Superior temporal gyrus (tissue), 1 donor: ENCODE results near the gene CLIC6.
"Not testable (repeated sequence)": the region's sequence is repeated elsewhere in the genome, so short reads cannot be mapped to it uniquely, and the experiment has no call there.

Experiments used
- DNase-seq: peaks from one replicate; pipeline ENCODE4 v3.0.0-alpha.2; 2016; ENCODE audit errors: extremely low spot score

The CLIC6 gene

GRCh38 chr21:34692458-34693020, 23.7 kb downstream of the CLIC6 start:
- no peak for DNase-seq

DNA sequence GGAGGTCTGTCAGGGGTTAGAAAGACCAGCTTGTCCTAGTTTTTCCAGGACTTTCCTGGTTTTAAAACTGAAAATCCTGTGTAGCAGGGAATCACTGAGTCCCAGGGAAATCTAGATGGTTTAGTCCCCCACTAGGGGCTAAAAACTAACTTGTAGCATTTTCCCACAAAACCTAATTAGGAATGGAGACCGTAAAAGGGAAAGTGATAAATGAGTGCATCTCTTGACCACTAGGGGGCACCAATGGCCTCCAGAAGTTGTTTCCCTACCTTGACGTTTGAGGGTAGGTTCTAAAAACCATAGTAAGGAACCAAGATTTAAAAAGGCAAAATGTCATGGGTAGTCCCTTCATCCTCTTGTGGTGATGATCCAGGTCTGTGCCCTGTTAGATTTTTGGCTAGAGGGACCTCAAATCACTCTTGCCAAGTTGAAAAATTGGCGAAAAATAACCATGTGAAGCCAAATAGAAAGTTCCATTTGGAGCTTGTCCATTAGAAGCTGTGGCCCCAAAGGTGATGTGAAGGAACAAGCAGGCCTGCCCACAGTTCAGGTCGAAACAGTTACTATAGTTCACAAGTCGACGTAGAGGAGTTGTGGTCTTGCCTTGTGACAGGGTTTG, 24.5 kb downstream of the CLIC6 start:
- DNase-seq, result peak; percentile 72

DNA sequence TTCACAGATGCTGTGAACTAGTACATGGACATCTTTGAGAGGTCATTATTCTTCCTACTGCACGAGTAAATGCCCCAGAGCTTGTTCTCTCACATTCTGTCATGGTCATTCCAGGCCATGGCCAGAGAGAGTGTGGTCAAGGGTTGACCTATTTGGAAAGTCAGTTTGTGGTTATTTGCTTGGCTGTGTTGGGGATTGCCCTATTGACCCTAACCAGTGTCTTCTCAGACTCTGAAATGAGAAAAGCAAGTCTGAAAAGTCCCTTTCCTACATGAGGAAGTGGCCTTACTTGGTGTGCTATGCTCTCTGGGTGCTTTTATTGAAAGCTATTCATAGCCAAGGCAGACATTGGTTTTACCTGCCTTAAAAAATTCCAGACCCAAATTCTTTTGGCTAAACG, 26.6 kb downstream of the CLIC6 start:
- no peak for DNase-seq

GRCh38 chr21:34696121-34696520, 27.3 kb downstream of the CLIC6 start:
- no peak for DNase-seq

DNA sequence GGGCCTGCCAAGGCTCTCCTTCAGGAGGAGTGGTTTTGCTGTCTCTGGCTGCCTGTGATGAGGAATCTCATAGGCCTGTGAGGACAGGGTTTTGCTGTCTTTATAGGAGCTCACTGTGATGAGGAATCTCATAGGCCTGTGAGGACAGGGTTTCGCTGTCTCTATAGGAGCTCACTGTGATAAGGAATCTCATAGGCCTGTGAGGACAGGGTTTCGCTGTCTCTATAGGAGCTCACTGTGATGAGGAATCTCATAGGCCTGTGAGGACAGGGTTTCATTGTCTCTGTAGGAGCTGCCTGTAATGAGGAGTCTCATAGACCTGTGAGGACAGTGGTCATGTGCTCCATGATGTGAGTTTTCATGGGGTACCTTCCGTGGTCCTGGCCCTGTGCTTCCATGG, 29.0 kb downstream of the CLIC6 start:
- no peak for DNase-seq

GRCh38 chr21:34698270-34699015, 29.6 kb downstream of the CLIC6 start:
- DNase-seq, result no peak

GRCh38 chr21:34700605-34701004, 31.8 kb downstream of the CLIC6 start:
- no peak for DNase-seq

DNA sequence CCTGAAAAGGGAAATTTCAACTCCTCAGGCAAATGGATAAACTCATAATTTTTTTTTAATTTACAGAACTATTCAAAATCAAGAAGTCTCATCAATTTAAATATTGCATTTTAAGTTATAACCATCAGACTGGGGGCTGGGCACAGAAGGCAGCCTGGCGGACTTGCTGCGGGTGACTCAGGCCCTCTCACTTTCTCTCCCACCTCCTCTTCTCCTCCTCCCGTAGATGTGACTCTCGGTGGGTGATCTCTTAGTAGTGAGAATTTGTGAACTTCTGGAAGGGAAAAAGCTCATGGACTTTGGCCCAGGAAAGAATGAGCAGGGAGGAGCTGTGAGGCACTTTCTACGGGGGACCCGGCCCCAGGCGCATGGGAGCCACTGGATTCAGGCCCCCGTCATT, 32.9 kb downstream of the CLIC6 start:
- DNase-seq, result no peak

GRCh38 chr21:34702341-34703170, 33.8 kb downstream of the CLIC6 start:
- DNase-seq, result no peak

DNA sequence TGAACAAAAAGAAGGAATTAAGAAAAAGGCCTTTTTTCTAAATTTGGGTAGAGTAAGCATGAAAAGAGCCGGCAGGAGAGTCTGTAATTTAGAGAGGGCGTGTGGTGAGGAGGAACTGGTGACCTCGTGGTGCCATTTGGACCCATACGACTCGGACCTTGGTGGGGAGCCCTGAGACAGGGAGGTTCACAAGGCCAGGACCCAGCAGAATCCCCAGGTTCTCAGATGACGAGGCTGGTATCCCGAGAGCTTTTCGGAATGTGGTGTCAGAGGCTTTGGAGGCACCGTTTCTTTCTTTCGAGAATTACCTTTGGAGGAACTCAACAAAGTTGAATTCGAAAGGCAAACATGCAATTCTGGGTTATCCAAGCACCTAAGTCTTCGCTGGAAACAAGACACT, 34.8 kb downstream of the CLIC6 start:
- no peak for DNase-seq

DNA sequence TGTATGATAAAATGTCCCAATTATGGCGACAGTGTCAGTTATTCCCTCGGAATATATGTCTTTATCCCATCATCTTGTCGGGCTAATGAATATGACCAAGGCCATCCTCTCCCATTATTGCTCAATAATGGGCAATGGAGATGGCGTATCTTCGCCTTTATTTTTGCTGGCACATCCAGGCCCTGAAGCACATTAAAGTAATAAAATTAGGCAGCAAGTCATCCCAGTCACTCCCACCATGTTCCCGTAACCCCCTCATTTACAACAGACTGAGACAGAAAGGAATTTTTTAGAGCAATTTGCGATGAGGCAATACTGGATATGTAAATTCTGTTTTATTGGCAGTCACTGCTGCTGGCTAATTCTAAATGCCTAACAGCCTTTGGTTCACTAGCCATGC, 35.3 kb downstream of the CLIC6 start:
- DNase-seq, result no peak

GRCh38 chr21:34705011-34705410, 36.2 kb downstream of the CLIC6 start:
- no peak for DNase-seq

DNA sequence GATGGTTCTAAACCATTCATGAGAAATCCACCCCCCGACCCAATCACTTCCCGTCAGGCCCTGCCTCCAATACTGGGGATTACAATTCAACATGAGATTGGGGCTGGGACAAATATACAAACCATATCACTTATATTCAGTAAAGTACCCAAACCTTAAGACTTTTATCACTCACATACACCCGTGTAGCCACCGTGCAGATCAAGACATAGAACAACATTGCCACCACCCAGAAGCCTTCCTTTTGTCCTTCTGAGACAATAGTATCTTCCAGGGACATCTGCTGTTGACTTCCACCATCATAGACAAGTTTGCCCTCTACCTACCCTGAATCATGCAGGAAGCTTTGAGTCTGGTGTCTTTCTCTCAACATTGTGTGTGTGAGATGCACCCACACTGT, 37.5 kb downstream of the CLIC6 start:
- DNase-seq, result no peak

- no peak for DNase-seq
These were observed 39.1 kb downstream of the CLIC6 start for GRCh38 chr21:34707876-34708325.

- DNase-seq, result no peak
These were observed 44.8 kb downstream of the CLIC6 start for GRCh38 chr21:34713621-34714020.

DNA sequence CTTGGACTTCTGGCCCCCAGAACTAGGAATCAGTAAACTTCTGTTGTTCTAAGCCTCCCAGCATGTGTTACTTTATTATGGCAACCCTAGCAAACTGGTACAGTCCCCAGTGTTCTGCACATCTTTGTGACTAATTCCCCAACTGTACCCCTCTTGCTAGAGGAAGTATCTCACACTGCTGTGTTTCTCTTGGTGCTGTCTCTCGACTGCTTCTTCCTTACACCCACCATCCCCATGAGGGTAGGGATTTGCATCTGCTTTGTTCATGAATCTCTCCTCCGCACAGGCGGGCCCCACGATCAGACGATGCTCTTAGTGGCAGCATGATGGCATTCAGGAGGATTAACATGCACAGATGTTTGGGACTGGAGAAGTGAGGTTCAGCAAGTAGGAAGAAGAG, 46.7 kb downstream of the CLIC6 start:
- no peak for DNase-seq

DNA sequence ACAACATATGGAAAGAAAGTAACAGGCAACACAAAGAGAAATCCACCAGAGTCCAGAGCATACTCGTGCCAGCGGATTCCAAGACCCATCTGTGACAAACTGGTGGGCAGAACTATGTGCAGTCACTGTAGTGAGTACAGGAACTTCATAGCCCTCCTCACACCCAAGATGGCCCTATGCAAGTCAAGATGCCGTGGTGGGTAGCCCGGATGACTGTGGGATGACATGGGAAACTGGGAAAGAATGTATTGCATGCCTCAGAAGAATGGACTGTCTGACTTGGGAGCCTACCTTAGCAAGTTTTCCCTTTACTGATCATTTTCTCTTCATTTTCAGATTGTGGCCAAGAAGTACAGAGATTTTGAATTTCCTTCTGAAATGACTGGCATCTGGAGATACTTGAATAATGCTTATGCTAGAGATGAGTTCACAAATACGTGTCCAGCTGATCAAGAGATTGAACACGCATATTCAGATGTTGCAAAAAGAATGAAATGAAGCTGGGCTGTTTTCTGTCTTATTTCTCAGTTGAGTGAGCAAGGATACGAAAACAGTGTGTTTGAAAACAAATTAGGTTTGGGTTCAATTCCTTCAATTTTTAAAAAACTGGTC, 47.3 kb downstream of the CLIC6 start:
- no peak for DNase-seq

GRCh38 chr21:34718529-34718928, 49.7 kb downstream of the CLIC6 start:
- DNase-seq, result not testable (repeated sequence)

DNA sequence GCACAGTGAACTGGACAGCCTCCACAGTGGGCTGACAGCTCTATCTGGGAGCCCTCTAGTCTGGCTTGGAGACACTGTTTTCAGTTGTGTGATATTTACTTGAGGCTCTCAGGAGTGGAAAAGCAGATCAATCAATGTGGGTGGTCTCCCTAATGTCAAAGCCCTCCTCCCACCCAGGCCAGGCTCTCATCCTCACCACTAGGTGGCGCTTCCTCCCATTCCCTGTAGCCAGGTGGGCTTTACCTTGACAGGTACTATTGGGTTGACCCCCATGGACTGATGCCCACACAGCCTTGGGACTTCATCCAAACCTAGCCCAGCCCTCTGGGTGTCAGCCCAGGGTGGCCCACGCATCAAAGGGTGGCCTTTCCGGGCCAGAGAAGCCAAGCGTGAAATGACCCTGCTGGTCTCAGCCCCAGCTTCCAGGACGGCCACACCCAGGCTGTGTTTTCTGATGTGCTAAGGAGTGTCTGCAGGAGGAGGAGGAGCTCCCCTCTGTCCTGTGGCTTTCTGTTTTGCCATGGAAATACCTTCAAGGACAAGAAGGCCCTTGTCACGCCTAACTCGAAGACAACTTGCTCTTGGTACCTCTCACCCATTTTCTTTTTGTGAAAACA, 54.0 kb downstream of the CLIC6 start:
- DNase-seq, result no peak

DNA sequence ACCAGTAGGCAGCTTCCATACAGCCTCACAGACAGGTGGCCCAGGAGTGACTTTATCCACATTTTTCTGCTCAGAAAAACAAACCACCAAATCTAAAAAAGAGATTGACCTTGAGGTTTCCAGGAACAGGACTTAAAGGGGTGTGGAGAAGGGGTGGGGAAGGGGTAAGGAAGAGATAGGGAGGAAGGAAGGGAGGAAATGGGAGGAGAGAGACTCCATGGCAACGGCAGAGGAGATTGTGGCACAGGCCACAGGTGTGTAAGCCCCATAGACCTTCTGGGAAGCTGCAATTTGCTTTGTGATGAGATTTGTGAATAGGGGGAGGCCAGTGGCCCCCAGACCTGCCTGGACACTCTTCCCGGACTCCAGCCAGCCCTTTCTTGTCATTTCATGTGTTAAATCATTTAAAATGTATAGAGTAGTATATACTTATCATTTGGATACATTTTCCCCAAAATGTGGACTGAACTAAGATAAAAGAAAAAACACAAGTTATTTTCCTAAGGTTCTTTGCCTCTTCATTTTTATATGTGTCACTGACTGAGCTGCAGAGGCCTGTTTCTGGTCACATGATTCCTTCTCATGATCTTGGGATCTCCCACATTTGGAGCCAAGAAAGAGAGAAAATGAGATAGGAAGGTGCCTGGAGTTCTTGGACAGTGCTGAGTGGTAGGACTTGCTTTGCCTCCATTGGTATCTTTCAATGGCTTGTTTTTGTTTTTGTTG, 55.5 kb downstream of the CLIC6 start:
- no peak for DNase-seq

- no peak for DNase-seq
These were observed 56.0 kb downstream of the CLIC6 start for GRCh38 chr21:34724857-34725195.
